Kidney epithelial cell (primary cell): ENCODE data around the gene MFSD11. TPM values are rescaled to one million over a fixed set of nuclear protein-coding genes. Genes with fewer than 3 reads are reported as not detected.

Source experiments
- DNase-seq: peaks from one replicate; pipeline ENCODE4 v3.0.0-alpha.2; 2010; ENCODE audit warnings: low read depth
- H3K27me3 ChIP-seq: 2 replicates; pipeline ENCODE4 v1.6.0; 2011; ENCODE audit warnings: low read length; ENCODE audit not compliant: control insufficient read depth, insufficient read depth
- H3K36me3 ChIP-seq: 2 replicates; pipeline ENCODE4 v1.5.1; 2011; ENCODE audit warnings: low read length; ENCODE audit not compliant: control insufficient read depth, insufficient read depth
- H3K4me3 ChIP-seq: 2 replicates; pipeline ENCODE4 v1.5.1; 2011; ENCODE audit warnings: low read depth, mild to moderate bottlenecking, control low read depth, low read length
- total RNA-seq: library from RNA; depleted of rRNA; stranded (reverse); fragments of >200 nt; gene quantifications from 2 replicates; pipeline ENCODE4 v1.2.3, GENCODE V29; 2015
- TF ChIP-seq, protein P1 (sequence below): IDR thresholded peaks from 2 replicates; pipeline ENCODE4 v1.5.1; 2011; ENCODE audit warnings: mild to moderate bottlenecking, moderate library complexity, low read length, control low read depth, inconsistent platforms; ENCODE audit not compliant: insufficient read depth, poor library complexity, severe bottlenecking

Gene MFSD11
- total RNA-seq, 1 donor from 2014 or later, result 17.5 TPM

GRCh38 chr17:76700617-76701470, 37.1 kb upstream of the MFSD11 start:
- TF ChIP-seq, protein P1, sequence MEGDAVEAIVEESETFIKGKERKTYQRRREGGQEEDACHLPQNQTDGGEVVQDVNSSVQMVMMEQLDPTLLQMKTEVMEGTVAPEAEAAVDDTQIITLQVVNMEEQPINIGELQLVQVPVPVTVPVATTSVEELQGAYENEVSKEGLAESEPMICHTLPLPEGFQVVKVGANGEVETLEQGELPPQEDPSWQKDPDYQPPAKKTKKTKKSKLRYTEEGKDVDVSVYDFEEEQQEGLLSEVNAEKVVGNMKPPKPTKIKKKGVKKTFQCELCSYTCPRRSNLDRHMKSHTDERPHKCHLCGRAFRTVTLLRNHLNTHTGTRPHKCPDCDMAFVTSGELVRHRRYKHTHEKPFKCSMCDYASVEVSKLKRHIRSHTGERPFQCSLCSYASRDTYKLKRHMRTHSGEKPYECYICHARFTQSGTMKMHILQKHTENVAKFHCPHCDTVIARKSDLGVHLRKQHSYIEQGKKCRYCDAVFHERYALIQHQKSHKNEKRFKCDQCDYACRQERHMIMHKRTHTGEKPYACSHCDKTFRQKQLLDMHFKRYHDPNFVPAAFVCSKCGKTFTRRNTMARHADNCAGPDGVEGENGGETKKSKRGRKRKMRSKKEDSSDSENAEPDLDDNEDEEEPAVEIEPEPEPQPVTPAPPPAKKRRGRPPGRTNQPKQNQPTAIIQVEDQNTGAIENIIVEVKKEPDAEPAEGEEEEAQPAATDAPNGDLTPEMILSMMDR, result no peak
- Histone ChIP-seq H3K4me3 (no peak overlapping the region), H3K27me3 (no peaks in the 10 kb centered on the region), H3K36me3 (no peaks in the 10 kb centered on the region)
- DNase-seq, result no peak

DNA sequence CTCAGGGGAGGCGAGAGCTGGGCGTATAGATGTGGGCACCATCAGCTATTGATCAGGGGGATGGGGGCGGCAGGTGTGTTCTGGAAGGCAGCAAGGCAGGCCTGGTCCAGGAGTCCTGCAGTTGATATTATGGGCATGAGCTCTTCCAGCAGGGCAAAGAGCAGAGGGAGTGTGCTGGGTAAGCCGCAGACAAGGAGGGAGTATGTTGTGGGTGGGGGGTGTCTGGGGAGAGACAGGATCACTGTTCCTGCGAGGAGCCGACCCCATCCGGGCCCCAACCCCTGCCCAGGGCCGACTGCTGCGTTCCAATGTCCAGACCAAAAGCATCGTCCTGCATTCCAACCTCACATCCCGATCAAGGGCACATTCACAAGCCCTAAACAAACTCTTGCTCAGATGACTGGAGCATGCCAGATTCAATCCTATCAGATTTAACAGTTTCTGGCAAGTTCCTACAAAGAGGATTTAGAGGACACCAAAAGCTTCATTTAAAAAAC, 36.4 kb upstream of the MFSD11 start:
- TF ChIP-seq, protein P1, result no peak
- Histone ChIP-seq H3K36me3 (no peaks in the 10 kb centered on the region), H3K27me3 (no peaks in the 10 kb centered on the region), H3K4me3 (no peak overlapping the region)
- no peak for DNase-seq

- TF ChIP-seq, protein P1, result no peak
- DNase-seq, result no peak
- Histone ChIP-seq H3K4me3 (no peak overlapping the region), H3K36me3 (no peaks in the 10 kb centered on the region), H3K27me3 (no peaks in the 10 kb centered on the region)
These were observed 35.8 kb upstream of the MFSD11 start for GRCh38 chr17:76702076-76702475.

GRCh38 chr17:76702941-76703637, 34.8 kb upstream of the MFSD11 start:
- TF ChIP-seq, protein P1, result no peak
- no peaks in the 10 kb centered on the region for H3K27me3 ChIP-seq
- H3K4me3 ChIP-seq, result no peak overlapping the region
- no peak for DNase-seq
- no peaks in the 10 kb centered on the region for H3K36me3 ChIP-seq

DNA sequence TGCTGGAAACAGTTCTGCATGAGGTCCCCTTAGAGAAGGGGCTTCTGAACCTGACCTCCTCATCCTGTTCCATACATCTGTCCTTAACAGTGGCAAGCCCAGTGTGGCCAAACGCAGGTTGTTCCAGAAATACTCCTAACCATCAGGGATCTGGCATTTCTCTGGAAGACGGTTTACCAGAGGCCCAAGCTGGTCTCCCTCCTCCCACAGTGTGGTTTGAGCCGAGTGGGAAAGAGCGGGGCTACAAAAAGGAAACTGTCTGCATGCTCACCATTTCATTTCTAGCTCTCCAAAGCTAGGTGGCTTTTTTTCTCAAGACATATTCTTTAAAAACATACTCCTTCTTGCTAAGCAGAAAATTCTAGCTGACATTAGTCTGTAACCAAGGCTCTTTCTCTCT, 33.1 kb upstream of the MFSD11 start:
- no peak for DNase-seq
- Histone ChIP-seq H3K4me3 (no peak overlapping the region), H3K27me3 (no peaks in the 10 kb centered on the region), H3K36me3 (no peaks in the 10 kb centered on the region)
- TF ChIP-seq, protein P1, result no peak
